GM12878 (cell line): ENCODE measurements around the gene HIPK4. TPM values are rescaled to one million over a fixed set of nuclear protein-coding genes. Genes with fewer than 3 reads are reported as not detected.

Experiments
- ATAC-seq: fragments of 200-7000 bp; cut with Tn5 transposase; 3 replicates; pipeline ENCODE4 v1.9.1; 2020; ENCODE audit warnings: mild to moderate bottlenecking, moderate library complexity
- BruUV-seq: library from RNA; stranded (reverse); fragments of 400-500 nt; replicated peaks from 2 replicates; lab custom pipeline; 2021; lab: Mats Ljungman, UMichigan
- CTCF ChIA-PET: fragments of 300-600 bp; sonication (Branson Sonifier 250); formaldehyde crosslinking; extraction: SDS; loops from one replicate; lab custom pipeline; 2021; ENCODE audit warnings: inconsistent platforms; lab: Yijun Ruan, JAX
- POLR2A ChIA-PET: fragments of 350-600 bp; formaldehyde crosslinking; extraction: SDS; loops from one replicate; lab custom pipeline; 2021; ENCODE audit warnings: inconsistent platforms; lab: Charles Lee
- RAD21 ChIA-PET: fragments of 300-600 bp; sonication (Branson Sonifier 250); formaldehyde crosslinking; loops from one replicate; lab custom pipeline; 2023; ENCODE audit warnings: antibody characterized with exemption; ENCODE audit not compliant: unreplicated experiment; lab: Charles Lee
- SMC1A ChIA-PET: fragments of 300-600 bp; sonication (Branson Sonifier 250); formaldehyde crosslinking; loops from one replicate; lab custom pipeline; 2023; ENCODE audit not compliant: unreplicated experiment, uncharacterized antibody; lab: Charles Lee
- DNase-seq: peaks from one replicate; pipeline ENCODE4 v3.0.0-alpha.2; 2011; ENCODE audit warnings: low read depth, low spot score
- FAIRE-seq: peaks from 3 replicates; lab custom pipeline; 2011; peaks lifted over from hg19 to GRCh38; lab: Jason Lieb, UNC
- H2AFZ ChIP-seq: 2 replicates; pipeline ENCODE4 v1.6.0; 2011; ENCODE audit warnings: low read depth, low read length, control low read depth; ENCODE audit not compliant: control insufficient read depth
- H3K27ac ChIP-seq: 2 replicates; pipeline ENCODE4 v1.5.1; 2011; ENCODE audit warnings: control low read depth; ENCODE audit not compliant: control insufficient read depth, insufficient read depth
- H3K27me3 ChIP-seq, 2 experiments: replicated peaks in 1 of 2; 2 replicates each; pipeline versions ENCODE4 v1.6.0 to v1.6.1; 2011; ENCODE audit warnings: low read length in 1 of 2; ENCODE audit not compliant: control insufficient read depth in 2 of 2, insufficient read depth in 2 of 2
- H3K36me3 ChIP-seq, 2 experiments: 2 replicates each; pipeline ENCODE4 v1.5.1; 2011; ENCODE audit warnings: low read length in 1 of 2; ENCODE audit not compliant: control insufficient read depth in 2 of 2, insufficient read depth in 2 of 2
- H3K4me1 ChIP-seq: 2 replicates; pipeline ENCODE4 v1.6.1; 2011; ENCODE audit warnings: mild to moderate bottlenecking, low read length, moderate library complexity, mixed read lengths; ENCODE audit not compliant: control insufficient read depth, insufficient read depth
- H3K4me2 ChIP-seq: 2 replicates; pipeline ENCODE4 v1.6.0; 2011; ENCODE audit warnings: control low read depth; ENCODE audit not compliant: control insufficient read depth, insufficient read depth
- H3K4me3 ChIP-seq: fragments of 200-600 bp; sonication (generic); 2 replicates; pipeline ENCODE4 v1.5.1; 2016
- H3K79me2 ChIP-seq: 2 replicates; pipeline ENCODE4 v1.6.0; 2011; ENCODE audit warnings: low read length; ENCODE audit not compliant: control insufficient read depth, insufficient read depth
- H3K9ac ChIP-seq: 2 replicates; pipeline ENCODE4 v1.8.0; 2011; ENCODE audit warnings: low read length, control low read depth, mixed read lengths; ENCODE audit not compliant: control insufficient read depth, insufficient read depth
- H3K9me3 ChIP-seq: replicated peaks from 3 replicates; pipeline ENCODE4 v1.5.1; 2011; ENCODE audit warnings: mild to moderate bottlenecking, low read length; ENCODE audit not compliant: control insufficient read depth, insufficient read depth
- H4K20me1 ChIP-seq: 2 replicates; pipeline ENCODE4 v1.6.0; 2011; ENCODE audit not compliant: control insufficient read depth, insufficient read depth
- BCL11A ChIP-seq: IDR thresholded peaks from 2 replicates; pipeline ENCODE4 v1.6.1; 2011; ENCODE audit warnings: low read depth, low read length
- CEBPZ ChIP-seq: fragments of 150-350 bp; IDR thresholded peaks from 2 replicates; pipeline ENCODE4 v1.6.1; 2016; ENCODE audit warnings: low read depth, low read length
- ETV6 ChIP-seq, 2 experiments: fragments of 450-650 bp in 1 of 2; IDR thresholded peaks in 1 of 2; conservative IDR thresholded peaks in 1 of 2; 2 replicates each; pipeline ENCODE4 v1.6.1; 2014; ENCODE audit warnings: antibody characterized with exemption in 1 of 2, borderline replicate concordance in 1 of 2, low read depth in 1 of 2, mild to moderate bottlenecking in 1 of 2, moderate library complexity in 1 of 2
- JUND ChIP-seq: IDR thresholded peaks from 2 replicates; pipeline ENCODE4 v1.6.1; 2012; ENCODE audit warnings: low read depth, mild to moderate bottlenecking, low read length, improper control_type of control experiment, moderate library complexity
- POLR2AphosphoS2 ChIP-seq: IDR thresholded peaks from 2 replicates; pipeline ENCODE4 v1.6.1; 2011; ENCODE audit warnings: low read depth, mild to moderate bottlenecking, low read length, improper control_type of control experiment, moderate library complexity
- RCOR1 ChIP-seq: conservative IDR thresholded peaks from 2 replicates; pipeline ENCODE4 v1.6.1; 2012; ENCODE audit warnings: low read depth, low read length, improper control_type of control experiment
- SMAD1 ChIP-seq: fragments of 450-650 bp; IDR thresholded peaks from 2 replicates; pipeline ENCODE4 v1.6.1; 2018; ENCODE audit warnings: mild to moderate bottlenecking, low read depth; ENCODE audit not compliant: partially characterized antibody
- SREBF1 ChIP-seq: IDR thresholded peaks from 2 replicates; pipeline ENCODE4 v1.6.1; 2012; ENCODE audit warnings: mild to moderate bottlenecking, low read length
- SRF ChIP-seq, 2 experiments: IDR thresholded peaks; 2 replicates each; pipeline ENCODE4 v1.6.1; 2011; ENCODE audit warnings: low read depth in 2 of 2, low read length in 2 of 2, mild to moderate bottlenecking in 1 of 2, moderate library complexity in 1 of 2
- TBL1XR1 ChIP-seq: IDR thresholded peaks from 2 replicates; pipeline ENCODE4 v1.6.1; 2012; ENCODE audit warnings: low read depth, low read length, improper control_type of control experiment
- TCF7 ChIP-seq: IDR thresholded peaks from 2 replicates; pipeline ENCODE4 v1.6.1; 2014; ENCODE audit warnings: antibody characterized with exemption, borderline replicate concordance
- USF2 ChIP-seq: IDR thresholded peaks from 2 replicates; pipeline ENCODE4 v1.6.1; 2011; ENCODE audit warnings: low read depth, low read length, improper control_type of control experiment, borderline replicate concordance
- ZNF274 ChIP-seq: IDR thresholded peaks from one replicate; pipeline ENCODE4 v1.8.0; 2011; ENCODE audit not compliant: insufficient read length, insufficient read depth
- ZNF622 ChIP-seq: fragments of 450-650 bp; IDR thresholded peaks from 2 replicates; pipeline ENCODE4 v1.6.1; 2017; ENCODE audit warnings: mild to moderate bottlenecking, inconsistent platforms
- ZZZ3 ChIP-seq: IDR thresholded peaks from 2 replicates; pipeline ENCODE4 v1.6.1; 2011; ENCODE audit warnings: low read depth; ENCODE audit not compliant: control insufficient read depth, insufficient read length
- whole genome bisulfite sequencing: methylation state at CpG from one replicate; pipeline ENCODE4 v1.1.6; 2016; ENCODE audit warnings: low lambda C conversion rate; ENCODE audit not compliant: insufficient replicate concordance, insufficient coverage; ENCODE audit errors: missing lambda C conversion rate; 5-methylcytosine and 5-hydroxymethylcytosine counted together
- in situ Hi-C: fragments of 300-500 bp; cut with MboI; formaldehyde crosslinking; loops from 9 replicates; pipeline ENCODE4 v1.14.3; 2018; ENCODE audit warnings: mixed read lengths
- intact Hi-C: fragments of 100-400 bp; cut with micrococcal nuclease; formaldehyde crosslinking; loops from one replicate; pipeline ENCODE4 v1.14.2; 2022; ENCODE audit not compliant: unreplicated experiment
- polyA plus RNA-seq, 11 experiments: library from polyadenylated mRNA; depleted of rRNA in 4 of 11; unstranded in 6 of 11; stranded (reverse) in 5 of 11; fragments of >200 nt; fragmentation: Nextera tagmentation in 4 of 11; fragmentation: Illumina TruSeq in 1 of 11; extraction: Ambion mirVana in 4 of 11; extraction: Trizol in 1 of 11; gene quantifications; 1 replicate in 1 of 11; 2 replicates in 10 of 11; pipeline versions ENCODE4 v1.2.1 to v1.2.3, GENCODE V29; 2011 to 2016; ENCODE audit warnings: inconsistent platforms in 2 of 11, missing spikeins in 2 of 11, low read depth in 1 of 11
- total RNA-seq, 4 experiments: library from RNA; depleted of rRNA in 3 of 4; stranded (reverse); fragments of >200 nt in 3 of 4; fragmentation: Illumina TruSeq in 1 of 4; extraction: Trizol in 1 of 4; gene quantifications; 2 replicates each; pipeline versions ENCODE4 v1.2.1 to v1.2.3, GENCODE V29; 2013 to 2021

The HIPK4 gene
- total and polyA plus RNA-seq, 10 of the 15 experiments (the other 5 are each of a cell fraction or from before 2014, with no cell fraction given): 0.07 to 0.13 (median 0.08) TPM; not detected in 7

GRCh38 chr19:40420766-40421765, 31.1 kb upstream of the HIPK4 start:
- no peaks in the 10 kb centered on the region for H3K27me3 ChIP-seq
- no peaks in the 10 kb centered on the region for H3K9me3 ChIP-seq
- H3K36me3 ChIP-seq: peaks cover 0 to 6% of the 10 kb centered on the region in 2 experiments; a peak in 2 of 4 replicates
- peaks cover 27% of the 10 kb centered on the region for H3K79me2 ChIP-seq
- peak overlapping the region; percentile 95 for H3K27ac ChIP-seq
- ATAC-seq (peak; percentile 73), FAIRE-seq (peak; percentile 52), DNase-seq (no peak)
- peak overlapping the region; percentile 93 for H2AFZ ChIP-seq
- H4K20me1 ChIP-seq: no peaks in the 10 kb centered on the region
- peak overlapping the region; percentile 83 for H3K4me2 ChIP-seq
- intact Hi-C loops: loop anchor here (1.0 kb wide), 1 partner anchor 23 kb away; the partner anchor contains the start of gene SERTAD3
- WGBS: 7% methylated on average over 52 of the region's 56 CpGs
- SMC1A ChIA-PET: interaction anchor here (0.7 to 2.3 kb wide), 18 partner anchors 10 to 281 kb away, joined by 3 to 35 read pairs (median 4); partner anchors contain the start of genes BLVRB, PLD3 and SERTAD3
- peak overlapping the region; percentile 77 for H3K9ac ChIP-seq
- peaks cover 16% of the 10 kb centered on the region for H3K4me1 ChIP-seq
- peak overlapping the region; percentile 75 for H3K4me3 ChIP-seq
- POLR2A ChIA-PET: interaction anchor here (0.5 to 5.5 kb wide), 23 partner anchors 8 to 452 kb away, joined by 3 to 55 read pairs (median 4); partner anchors contain the start of genes AKT2, BLVRB, C19orf47 and EGLN2
- in situ Hi-C loops: no loop called here
- no TSS peak for BruUV-seq
- CTCF ChIA-PET: interaction anchor here (0.6 to 7.1 kb wide), 26 partner anchors 10 to 338 kb away, joined by 3 to 67 read pairs (median 6); partner anchors contain the start of genes BLVRB, C19orf47, PLD3 and SERTAD3
- RAD21 ChIA-PET: interaction anchor here (0.6 to 2.7 kb wide), 14 partner anchors 10 to 149 kb away, joined by 3 to 35 read pairs (median 4); partner anchors contain the start of genes BLVRB, PLD3 and SERTAD3
- TF ChIP-seq SRF (IDR thresholded peaks at IDR 0.05; ENCODE audit: low read depth in 2 of 2, low read length in 2 of 2) (peak; percentile 99 to 100), POLR2AphosphoS2 (peak; percentile 85; the same call in 1 of the 2 replicates), RCOR1 (no peak), SREBF1 (no peak), JUND (no peak), ETV6 (conservative IDR thresholded peaks at IDR 0.05 in 1 of 2, IDR thresholded peaks at IDR 0.05 in 1 of 2; ENCODE audit: borderline replicate concordance in 1 of 2, low read depth in 1 of 2) (no peak), ZZZ3 (no peak), ZNF274 (no peak), USF2 (no peak), CEBPZ (no peak), SMAD1 (no peak), TBL1XR1 (no peak; the same call in 1 of the 2 replicates), BCL11A (no peak), ZNF622 (no peak), TCF7 (no peak)
